NCI-H1436 (cell line): ENCODE measurements around the gene FNDC3B.

Experiments
- DNase-seq: peaks from one replicate; lab custom pipeline; 2025; lab: John Stamatoyannopoulos, UW

FNDC3B gene

DNA sequence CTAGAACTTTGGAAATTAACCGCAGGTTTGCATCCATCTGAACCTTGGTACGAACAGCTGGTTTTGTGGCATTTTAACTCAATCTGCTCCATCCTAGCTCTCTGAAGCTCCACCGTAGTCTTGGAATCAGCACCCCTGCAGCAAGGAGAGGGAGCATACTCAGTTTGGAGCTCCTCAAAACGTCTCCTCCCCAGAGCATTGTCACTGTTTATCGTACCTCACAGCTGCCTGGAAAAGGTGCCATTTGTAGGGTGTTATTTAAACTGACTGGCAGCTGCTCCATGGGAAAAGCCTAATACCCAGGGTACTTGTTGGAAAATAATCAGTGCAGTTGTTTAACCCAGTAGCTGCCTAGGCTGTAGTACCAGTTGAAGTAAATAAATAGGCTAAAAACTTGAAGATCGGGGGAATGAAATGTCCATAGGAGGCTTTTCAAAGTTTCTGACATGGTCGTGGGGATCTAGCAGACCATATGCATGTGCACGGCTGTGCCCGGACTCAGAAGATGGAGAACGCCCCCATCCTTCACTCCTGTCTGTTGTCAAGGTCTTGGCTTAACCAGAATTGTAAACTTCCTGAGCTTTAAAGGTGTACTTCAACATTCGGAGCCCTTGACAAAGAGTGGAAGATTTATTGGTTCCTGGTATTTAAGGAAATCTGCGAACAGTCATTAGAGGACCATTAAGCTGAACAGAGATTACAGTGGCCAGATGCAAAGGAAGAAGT, 365.0 kb downstream of the FNDC3B start:
- no peak for DNase-seq

DNA sequence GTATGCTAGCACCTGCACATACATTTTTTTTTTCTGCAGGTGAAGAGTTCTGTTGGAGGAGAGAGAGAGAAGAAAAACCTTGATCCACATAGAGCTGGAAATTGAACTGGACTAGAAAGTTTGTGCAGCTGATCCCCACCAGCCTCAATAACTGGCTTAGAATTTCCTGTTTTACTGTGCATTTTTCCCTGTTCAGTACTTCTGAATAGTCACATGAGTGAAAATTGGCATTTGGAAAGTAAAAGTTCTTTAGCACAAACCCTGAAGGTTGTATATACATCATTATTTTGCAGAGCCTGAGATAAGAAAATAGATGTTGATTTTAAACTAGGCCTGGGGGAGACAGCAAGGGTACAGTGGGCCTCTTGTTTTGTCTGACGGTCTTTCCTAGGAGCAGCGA, 366.5 kb downstream of the FNDC3B start:
- no peak for DNase-seq

DNA sequence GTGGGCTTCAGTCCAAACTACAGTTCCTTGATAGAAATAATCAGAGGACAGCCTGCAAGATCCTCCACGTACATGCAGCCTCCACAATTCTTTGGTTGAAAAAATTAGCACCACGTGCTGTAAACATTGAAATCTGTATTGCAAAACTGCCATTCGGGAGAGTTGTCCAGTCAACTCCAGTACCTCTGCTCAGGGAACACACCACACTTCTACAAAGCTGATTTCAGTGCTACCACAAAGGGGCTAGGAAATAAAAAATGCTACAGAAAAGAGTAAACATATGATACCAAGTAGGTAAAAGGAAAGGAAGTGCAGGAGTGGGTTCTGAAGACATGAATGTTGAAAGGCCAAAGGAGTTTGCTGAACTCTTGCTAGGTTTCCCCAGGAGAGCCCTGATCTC, 368.5 kb downstream of the FNDC3B start:
- no peak for DNase-seq

- DNase-seq, result no peak
Measured at GRCh38 chr3:172410702-172411477, 371.5 kb downstream of the FNDC3B start.

- DNase-seq, result no peak
Measured at GRCh38 chr3:172411478-172411947, 372.1 kb downstream of the FNDC3B start.

DNA sequence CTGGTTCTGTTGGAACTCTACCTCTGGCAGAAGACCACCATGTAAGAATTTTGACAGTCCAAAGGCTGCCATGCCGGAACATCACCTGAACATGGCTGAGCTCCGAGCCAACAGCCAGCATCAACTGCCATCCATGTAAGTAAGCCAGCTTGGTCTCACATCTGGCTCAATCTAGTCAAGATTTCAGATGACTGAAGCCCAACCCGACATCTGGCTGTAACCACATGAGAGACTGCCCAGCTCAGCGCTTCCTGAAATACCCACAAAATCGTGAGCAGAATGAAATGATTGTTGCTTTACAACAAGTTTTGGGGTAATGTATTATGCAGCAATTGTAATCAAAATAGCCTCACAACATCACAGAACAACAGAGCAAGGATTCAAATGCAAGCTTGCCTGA, 375.9 kb downstream of the FNDC3B start:
- DNase-seq, result no peak

GRCh38 chr3:172437713-172438112, 398.3 kb downstream of the FNDC3B start:
- no peak for DNase-seq

DNA sequence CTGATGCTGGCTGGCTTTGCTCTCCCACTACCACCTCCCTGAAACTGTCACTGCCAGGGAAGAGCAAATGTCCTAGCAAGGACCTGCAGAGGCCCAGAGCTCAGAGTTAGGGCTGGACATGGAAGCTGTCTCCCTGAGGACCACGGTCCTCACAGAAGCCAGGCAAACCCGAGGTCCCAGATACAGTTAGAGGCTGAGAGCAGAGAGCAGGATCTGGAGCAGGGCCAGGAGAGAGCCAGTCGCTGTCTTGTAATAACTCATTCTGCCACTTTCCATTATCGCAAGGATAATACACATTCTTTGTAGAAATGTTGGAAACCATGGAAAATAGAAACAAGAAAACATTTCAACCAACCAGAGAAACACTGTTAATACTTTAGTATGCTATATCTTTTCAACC, 398.8 kb downstream of the FNDC3B start:
- no peak for DNase-seq

DNA sequence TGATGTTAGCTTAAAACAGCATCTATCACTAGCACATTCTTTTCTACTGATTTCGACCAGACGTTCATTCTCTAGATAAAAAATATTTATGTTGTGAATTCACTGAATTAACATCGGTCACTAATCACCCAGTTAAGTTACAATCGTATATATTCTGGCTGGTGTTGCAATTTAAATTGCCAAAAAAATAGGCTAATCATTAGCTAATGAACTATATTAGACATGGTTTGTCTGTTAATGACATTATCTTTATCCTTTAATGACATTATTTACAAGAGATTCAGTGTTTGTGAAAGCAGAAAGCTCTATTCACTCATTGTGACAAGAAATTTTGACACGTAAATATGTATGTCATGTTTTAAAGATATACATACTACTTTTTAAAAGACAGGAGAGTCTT, 402.2 kb downstream of the FNDC3B start:
- DNase-seq, result no peak

- DNase-seq, result no peak
Measured at GRCh38 chr3:172442606-172443005, 403.2 kb downstream of the FNDC3B start.

GRCh38 chr3:172444821-172445220, 405.4 kb downstream of the FNDC3B start:
- no peak for DNase-seq

DNA sequence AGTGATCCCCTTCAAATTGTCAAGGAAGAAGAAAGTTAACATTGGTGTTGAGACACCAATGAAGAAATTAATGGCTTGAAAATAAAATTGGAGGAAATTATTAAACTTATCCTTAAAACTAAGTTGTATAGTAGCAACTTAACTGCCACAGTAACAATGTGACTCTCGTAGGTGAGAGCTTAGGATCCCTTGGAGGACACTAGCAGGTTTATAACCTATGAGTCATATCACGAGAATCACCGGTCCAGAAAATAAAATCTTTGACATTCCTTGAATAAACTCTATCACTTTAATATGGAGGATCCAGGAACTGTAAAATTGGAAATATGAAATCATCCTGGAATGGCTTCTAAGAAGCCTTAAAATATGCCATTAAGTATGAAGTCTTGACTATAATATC, 406.8 kb downstream of the FNDC3B start:
- DNase-seq, result no peak

DNA sequence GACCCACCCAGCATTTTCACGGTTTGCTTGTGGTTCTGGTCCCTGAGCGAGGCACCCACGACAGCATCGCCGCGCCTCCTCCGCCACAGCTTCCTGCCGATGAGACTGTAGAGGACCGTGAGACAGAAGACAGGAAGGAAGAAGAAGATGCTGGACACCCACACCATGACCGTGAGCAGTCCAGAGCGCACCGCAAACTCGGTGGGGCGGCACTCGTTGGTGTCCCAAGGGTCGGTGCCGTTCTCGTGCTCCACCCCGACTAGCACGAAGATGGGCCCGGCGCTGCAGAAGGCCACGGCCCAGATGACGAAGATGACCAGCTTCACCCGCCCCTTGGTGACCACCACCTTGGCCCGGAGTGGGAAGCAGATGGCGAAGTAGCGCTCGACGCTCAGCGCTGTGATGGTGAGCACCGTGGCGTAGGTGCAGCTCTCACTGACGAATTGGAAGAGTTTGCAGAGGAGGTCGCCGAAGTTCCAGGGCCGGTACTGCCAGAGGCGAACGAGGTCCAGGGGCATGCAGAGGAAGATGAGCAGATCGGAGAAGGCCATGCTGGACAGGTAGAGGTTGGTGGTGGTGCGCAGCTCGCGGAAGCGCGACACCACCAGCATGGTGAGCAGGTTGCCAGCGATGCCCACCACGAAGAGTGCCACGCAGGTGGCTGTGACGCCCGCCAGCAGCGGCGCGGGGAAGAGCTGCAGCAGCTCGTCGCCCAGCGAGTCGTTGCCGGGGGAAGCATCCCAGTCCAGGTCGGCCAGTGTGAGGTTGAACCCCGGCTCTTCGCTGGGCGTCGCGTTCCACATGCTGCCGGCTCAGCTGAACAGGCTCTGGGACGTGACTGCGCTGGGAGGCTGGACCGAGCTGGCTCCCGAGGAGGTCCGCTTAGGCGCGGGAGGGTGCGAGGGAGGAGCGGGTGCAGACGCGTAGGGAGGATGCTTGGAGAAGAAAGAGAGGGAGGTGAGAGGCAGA, 408.5 kb downstream of the FNDC3B start, which contains the start of gene GHSR:
TSS of gene GHSR (minus strand) at position 846 of the 969 bp plus-strand sequence. CDS start at position 803, 43 bp downstream.
- DNase-seq, result no peak

GRCh38 chr3:172448661-172449465, 409.5 kb downstream of the FNDC3B start:
- no peak for DNase-seq

DNA sequence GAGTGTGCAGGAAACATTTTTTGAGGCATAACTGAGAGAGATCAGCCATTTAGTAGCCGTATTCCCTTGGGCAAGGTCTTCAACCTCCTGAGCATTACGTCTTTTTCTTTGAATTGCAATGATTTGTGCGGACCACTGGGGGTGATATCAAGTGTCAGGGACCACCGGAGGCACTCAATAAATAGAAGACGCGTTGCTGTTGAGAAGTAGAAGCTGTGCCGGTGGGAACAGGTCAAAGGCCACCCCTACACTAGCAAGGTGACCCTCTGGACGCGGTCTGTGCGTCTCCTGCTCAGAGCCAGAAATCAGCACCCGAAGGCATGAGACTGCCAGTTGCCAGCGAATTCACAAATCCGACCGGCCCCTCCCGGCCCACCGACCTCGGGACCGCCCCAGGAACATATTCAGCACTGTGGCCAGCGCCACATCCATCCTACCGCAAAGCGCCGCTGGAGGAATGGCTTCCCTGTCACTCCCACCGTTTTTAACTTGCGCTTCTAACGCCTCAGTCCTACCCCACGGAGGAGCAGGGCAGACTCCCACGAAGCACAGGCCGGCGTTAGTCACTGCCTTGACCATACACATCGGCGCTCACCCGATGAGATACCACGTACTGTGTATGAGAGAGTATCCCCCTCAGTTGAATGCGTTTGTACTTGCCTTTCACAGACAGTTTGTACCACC, 410.2 kb downstream of the FNDC3B start:
- no peak for DNase-seq
